Measurements from ENCODE around the gene DPCD.

Gene DPCD

GRCh38 chr10:101552442-101552841, 35.7 kb upstream of the DPCD start:
- Histone ChIP-seq H3K4me3 (ENCODE audit: low read length in 2 of 2) (no peak overlapping the region), H2BK120ac (ENCODE audit: low read depth, low read length) (no peak overlapping the region), H3K9ac (ENCODE audit: low read depth, low read length, poor library complexity) (no peak overlapping the region), H2AK5ac (ENCODE audit: low read depth, low read length) (no peak overlapping the region), H3K27me3 (ENCODE audit: control insufficient read depth in 3 of 3, insufficient read depth in 3 of 3, low read depth in 1 of 3, low read length in 3 of 3) (no peaks in the 10 kb centered on the region), H2AFZ (ENCODE audit: low read length) (no peak overlapping the region), H2BK12ac (ENCODE audit: low read length) (no peak overlapping the region), H3K79me1 (ENCODE audit: low read depth, low read length) (no peaks in the 10 kb centered on the region), H3K14ac (ENCODE audit: low read length) (no peak overlapping the region), H3K4ac (ENCODE audit: low read length) (no peak overlapping the region), H3K9me3 (replicated peaks in 1 of 2; ENCODE audit: control insufficient read depth in 2 of 2, insufficient read depth in 1 of 2, low read depth in 1 of 2, low read length in 2 of 2) (peaks cover 0 to 3% of the 10 kb centered on the region in 2 donors), H4K8ac (ENCODE audit: low read depth, low read length) (no peak overlapping the region), H2BK15ac (ENCODE audit: low read length) (no peak overlapping the region), H3K18ac (ENCODE audit: low read length) (no peak overlapping the region), H4K91ac (ENCODE audit: low read depth, low read length, poor library complexity) (no peak overlapping the region), H3K23ac (ENCODE audit: low read depth, low read length, poor library complexity) (no peak overlapping the region), H3K4me1 (ENCODE audit: control insufficient read depth in 2 of 2, insufficient read depth in 1 of 2, low read depth in 1 of 2, low read length in 2 of 2) (peaks cover 0 to 2% of the 10 kb centered on the region in 2 donors), H3K4me2 (ENCODE audit: insufficient read depth, low read length, poor library complexity, severe bottlenecking) (no peak overlapping the region), H3K27ac (replicated peaks; ENCODE audit: low read length) (no peak overlapping the region), H3K36me3 (replicated peaks in 1 of 2; ENCODE audit: control insufficient read depth in 2 of 2, insufficient read depth in 2 of 2, low read length in 2 of 2) (peaks cover 4 to 35% of the 10 kb centered on the region in 2 donors), H2BK5ac (ENCODE audit: low read length) (no peak overlapping the region)
- WGBS, 2 donors (ENCODE audit: extremely low coverage in 2 of 2, insufficient read length in 2 of 2, insufficient replicate concordance in 1 of 2) = no CpG with 5 or more reads among the region's 3 CpGs
- no peak for DNase-seq (ENCODE audit: low spot score)

DNA sequence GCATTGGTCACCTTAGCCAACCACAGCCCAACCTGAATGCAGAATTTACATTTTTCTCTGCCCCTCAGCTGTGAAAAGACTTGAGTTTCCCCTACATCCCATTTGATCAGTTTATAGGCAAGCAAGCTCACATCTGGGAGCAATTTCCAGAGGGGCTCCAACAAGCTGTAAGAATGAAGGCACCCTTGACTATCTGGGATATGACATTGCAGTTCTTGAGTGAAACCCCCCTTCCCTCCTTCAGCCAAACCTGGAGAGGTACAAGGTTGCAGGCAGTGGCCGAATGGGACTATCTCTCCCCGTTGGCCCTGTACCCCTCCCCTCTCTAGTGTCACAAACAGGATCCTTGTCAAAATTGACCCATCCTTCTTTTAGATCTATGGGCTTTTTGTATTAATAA, 30.6 kb upstream of the DPCD start:
- no peak overlapping the region for H4K8ac ChIP-seq (ENCODE audit: low read depth, low read length)
- H3K4ac ChIP-seq (ENCODE audit: low read length) = no peak overlapping the region
- no peak overlapping the region for H2BK12ac ChIP-seq (ENCODE audit: low read length)
- H2AFZ ChIP-seq (ENCODE audit: low read length) = no peak overlapping the region
- peaks cover 0 to 9% (median 0%) of the 10 kb centered on the region in 3 experiments for H3K27me3 ChIP-seq (ENCODE audit: control insufficient read depth in 3 of 3, insufficient read depth in 3 of 3, low read depth in 1 of 3, low read length in 3 of 3)
- no peak overlapping the region for H2BK5ac ChIP-seq (ENCODE audit: low read length)
- no peak overlapping the region for H3K14ac ChIP-seq (ENCODE audit: low read length)
- H4K91ac ChIP-seq (ENCODE audit: low read depth, low read length, poor library complexity) = no peak overlapping the region
- no peak overlapping the region for H3K23ac ChIP-seq (ENCODE audit: low read depth, low read length, poor library complexity)
- H2BK15ac ChIP-seq (ENCODE audit: low read length) = no peak overlapping the region
- no peak overlapping the region for H2BK120ac ChIP-seq (ENCODE audit: low read depth, low read length)
- no peak for DNase-seq (ENCODE audit: low spot score)
- WGBS, 2 donors (ENCODE audit: extremely low coverage in 2 of 2, insufficient read length in 2 of 2, insufficient replicate concordance in 1 of 2) = no CpG with 5 or more reads among the region's 2 CpGs
- H3K9ac ChIP-seq (ENCODE audit: low read depth, low read length, poor library complexity) = no peak overlapping the region
- peaks cover 0 to 2% of the 10 kb centered on the region in 2 donors for H3K4me1 ChIP-seq (ENCODE audit: control insufficient read depth in 2 of 2, insufficient read depth in 1 of 2, low read depth in 1 of 2, low read length in 2 of 2)
- no peak overlapping the region for H2AK5ac ChIP-seq (ENCODE audit: low read depth, low read length)
- H3K9me3 ChIP-seq (replicated peaks in 1 of 2; ENCODE audit: control insufficient read depth in 2 of 2, insufficient read depth in 1 of 2, low read depth in 1 of 2, low read length in 2 of 2) = peaks cover 0 to 2% of the 10 kb centered on the region in 2 donors
- no peak overlapping the region for H3K4me2 ChIP-seq (ENCODE audit: insufficient read depth, low read length, poor library complexity, severe bottlenecking)
- H3K79me1 ChIP-seq (ENCODE audit: low read depth, low read length) = no peaks in the 10 kb centered on the region
- no peak overlapping the region for H3K27ac ChIP-seq (replicated peaks; ENCODE audit: low read length)
- H3K4me3 ChIP-seq (ENCODE audit: low read length in 2 of 2) = no peak overlapping the region
- peaks cover 0 to 17% of the 10 kb centered on the region in 2 donors for H3K36me3 ChIP-seq (replicated peaks in 1 of 2; ENCODE audit: control insufficient read depth in 2 of 2, insufficient read depth in 2 of 2, low read length in 2 of 2)
- H3K18ac ChIP-seq (ENCODE audit: low read length) = no peak overlapping the region

GRCh38 chr10:101558204-101558603, 29.9 kb upstream of the DPCD start:
- Histone ChIP-seq H2BK120ac (ENCODE audit: low read depth, low read length) (no peak overlapping the region), H3K36me3 (replicated peaks in 1 of 2; ENCODE audit: control insufficient read depth in 2 of 2, insufficient read depth in 2 of 2, low read length in 2 of 2) (peaks cover 0 to 12% of the 10 kb centered on the region in 2 donors), H4K91ac (ENCODE audit: low read depth, low read length, poor library complexity) (no peak overlapping the region), H2BK12ac (ENCODE audit: low read length) (no peak overlapping the region), H3K4ac (ENCODE audit: low read length) (no peak overlapping the region), H2BK15ac (ENCODE audit: low read length) (no peak overlapping the region), H3K27ac (replicated peaks; ENCODE audit: low read length) (no peak overlapping the region), H3K9ac (ENCODE audit: low read depth, low read length, poor library complexity) (no peak overlapping the region), H3K79me1 (ENCODE audit: low read depth, low read length) (no peaks in the 10 kb centered on the region), H3K23ac (ENCODE audit: low read depth, low read length, poor library complexity) (no peak overlapping the region), H3K18ac (ENCODE audit: low read length) (no peak overlapping the region), H3K9me3 (replicated peaks in 1 of 2; ENCODE audit: control insufficient read depth in 2 of 2, insufficient read depth in 1 of 2, low read depth in 1 of 2, low read length in 2 of 2) (peaks cover 0 to 2% of the 10 kb centered on the region in 2 donors), H3K14ac (ENCODE audit: low read length) (no peak overlapping the region), H2BK5ac (ENCODE audit: low read length) (no peak overlapping the region), H2AK5ac (ENCODE audit: low read depth, low read length) (no peak overlapping the region), H3K4me3 (ENCODE audit: low read length in 2 of 2) (no peak overlapping the region), H3K4me2 (ENCODE audit: insufficient read depth, low read length, poor library complexity, severe bottlenecking) (no peak overlapping the region), H3K4me1 (ENCODE audit: control insufficient read depth in 2 of 2, insufficient read depth in 1 of 2, low read depth in 1 of 2, low read length in 2 of 2) (peaks cover 0 to 2% of the 10 kb centered on the region in 2 donors), H3K27me3 (ENCODE audit: control insufficient read depth in 3 of 3, insufficient read depth in 3 of 3, low read depth in 1 of 3, low read length in 3 of 3) (peaks cover 0 to 14% (median 0%) of the 10 kb centered on the region in 3 experiments), H2AFZ (ENCODE audit: low read length) (no peak overlapping the region), H4K8ac (ENCODE audit: low read depth, low read length) (no peak overlapping the region)
- WGBS, 2 donors (ENCODE audit: extremely low coverage in 2 of 2, insufficient read length in 2 of 2, insufficient replicate concordance in 1 of 2) = no CpG with 5 or more reads among the region's 2 CpGs
- DNase-seq (ENCODE audit: low spot score) = no peak

- Histone ChIP-seq H3K9me3 (replicated peaks in 1 of 2; ENCODE audit: control insufficient read depth in 2 of 2, insufficient read depth in 1 of 2, low read depth in 1 of 2, low read length in 2 of 2) (peaks cover 0 to 2% of the 10 kb centered on the region in 2 donors), H3K23ac (ENCODE audit: low read depth, low read length, poor library complexity) (no peak overlapping the region), H2BK120ac (ENCODE audit: low read depth, low read length) (no peak overlapping the region), H3K27ac (replicated peaks; ENCODE audit: low read length) (no peak overlapping the region), H2AK5ac (ENCODE audit: low read depth, low read length) (no peak overlapping the region), H4K8ac (ENCODE audit: low read depth, low read length) (no peak overlapping the region), H3K18ac (ENCODE audit: low read length) (peak overlapping the region; percentile 2), H2BK15ac (ENCODE audit: low read length) (no peak overlapping the region), H3K4ac (ENCODE audit: low read length) (no peak overlapping the region), H4K91ac (ENCODE audit: low read depth, low read length, poor library complexity) (no peak overlapping the region), H2BK12ac (ENCODE audit: low read length) (no peak overlapping the region), H3K79me1 (ENCODE audit: low read depth, low read length) (no peaks in the 10 kb centered on the region), H3K4me2 (ENCODE audit: insufficient read depth, low read length, poor library complexity, severe bottlenecking) (no peak overlapping the region), H3K4me3 (ENCODE audit: low read length in 2 of 2) (no peak overlapping the region), H3K14ac (ENCODE audit: low read length) (no peak overlapping the region), H3K36me3 (replicated peaks in 1 of 2; ENCODE audit: control insufficient read depth in 2 of 2, insufficient read depth in 2 of 2, low read length in 2 of 2) (peaks cover 0 to 7% of the 10 kb centered on the region in 2 donors), H3K9ac (ENCODE audit: low read depth, low read length, poor library complexity) (no peak overlapping the region), H2BK5ac (ENCODE audit: low read length) (no peak overlapping the region), H3K4me1 (ENCODE audit: control insufficient read depth in 2 of 2, insufficient read depth in 1 of 2, low read depth in 1 of 2, low read length in 2 of 2) (peaks cover 0 to 2% of the 10 kb centered on the region in 2 donors), H3K27me3 (ENCODE audit: control insufficient read depth in 3 of 3, insufficient read depth in 3 of 3, low read depth in 1 of 3, low read length in 3 of 3) (peaks cover 0 to 21% (median 0%) of the 10 kb centered on the region in 3 experiments), H2AFZ (ENCODE audit: low read length) (no peak overlapping the region)
- no CpG with 5 or more reads among the region's 18 CpGs for WGBS, 2 donors (ENCODE audit: extremely low coverage in 2 of 2, insufficient read length in 2 of 2, insufficient replicate concordance in 1 of 2)
- no peak for DNase-seq (ENCODE audit: low spot score)
Measured at GRCh38 chr10:101558671-101559595, 29.2 kb upstream of the DPCD start.
